Testis (tissue), 3 donors: ENCODE measurements around the gene CXCL3. TPM values are rescaled to one million over a fixed set of nuclear protein-coding genes. Genes with fewer than 3 reads are reported as not detected.

Experiments
- DNase-seq: peaks from one replicate; pipeline ENCODE4 v3.0.0-alpha.2; 2019
- H3K27ac ChIP-seq, 2 donors: fragments of 200-600 bp; sonication (generic); one replicate each; pipeline ENCODE4 v1.5.1; 2019
- H3K27me3 ChIP-seq: fragments of 200-600 bp; sonication (generic); one replicate; pipeline ENCODE4 v1.5.1; 2019
- H3K36me3 ChIP-seq: fragments of 200-600 bp; sonication (generic); one replicate; pipeline ENCODE4 v1.5.1; 2017; ENCODE audit warnings: low read depth; ENCODE audit errors: missing control alignments
- H3K4me1 ChIP-seq: fragments of 200-600 bp; sonication (generic); one replicate; pipeline ENCODE4 v1.5.1; 2019
- H3K4me3 ChIP-seq, 2 donors: fragments of 200-600 bp; sonication (generic); one replicate each; pipeline ENCODE4 v1.5.1; 2017 to 2019
- H3K9me3 ChIP-seq: fragments of 200-600 bp; sonication (generic); one replicate; pipeline ENCODE4 v1.5.1; 2017
- POLR2A ChIP-seq: fragments of 450-650 bp; IDR thresholded peaks from one replicate; pipeline ENCODE4 v1.6.1; 2017; ENCODE audit warnings: antibody characterized with exemption, mild to moderate bottlenecking, moderate library complexity
- WGBS, 2 donors: methylation state at CpG; one replicate each; pipeline ENCODE4 v1.1.5; 2018; 5-methylcytosine and 5-hydroxymethylcytosine counted together
- intact Hi-C: fragments of 100-400 bp; cut with DNase I; formaldehyde crosslinking; loops from one replicate; pipeline ENCODE4 v1.15.1; 2023; ENCODE audit warnings: low total_unique reads
- polyA plus RNA-seq: library from polyadenylated mRNA; stranded (reverse); fragments of 350-450 nt; fragmentation: Illumina TruSeq; extraction: RNeasy Lipid Tissue Mini Kit (QIAGEN cat#74804); gene quantifications from one replicate; pipeline ENCODE4 v1.2.3, GENCODE V29; 2014; ENCODE audit warnings: low read depth, low replicate concordance; ENCODE audit not compliant: insufficient read depth
- total RNA-seq, 2 donors: library from RNA; depleted of rRNA; stranded (reverse); fragments of >200 nt; gene quantifications; one replicate each; pipeline ENCODE4 v1.2.3, GENCODE V29; 2016
- TF ChIP-seq, protein P1 (sequence below), 3 experiments: fragments of 450-650 bp in 2 of 3; fragments of 200-600 bp in 1 of 3; sonication (generic) in 1 of 3; IDR thresholded peaks; one replicate each; pipeline ENCODE4 v1.5.1; 2016 to 2019; ENCODE audit warnings: antibody characterized with exemption in 3 of 3, mild to moderate bottlenecking in 2 of 3, moderate library complexity in 1 of 3

Gene CXCL3
- total and polyA plus RNA-seq, 3 donors from 2014 or later, result 0.68 to 1.1 TPM; not detected in 1

DNA sequence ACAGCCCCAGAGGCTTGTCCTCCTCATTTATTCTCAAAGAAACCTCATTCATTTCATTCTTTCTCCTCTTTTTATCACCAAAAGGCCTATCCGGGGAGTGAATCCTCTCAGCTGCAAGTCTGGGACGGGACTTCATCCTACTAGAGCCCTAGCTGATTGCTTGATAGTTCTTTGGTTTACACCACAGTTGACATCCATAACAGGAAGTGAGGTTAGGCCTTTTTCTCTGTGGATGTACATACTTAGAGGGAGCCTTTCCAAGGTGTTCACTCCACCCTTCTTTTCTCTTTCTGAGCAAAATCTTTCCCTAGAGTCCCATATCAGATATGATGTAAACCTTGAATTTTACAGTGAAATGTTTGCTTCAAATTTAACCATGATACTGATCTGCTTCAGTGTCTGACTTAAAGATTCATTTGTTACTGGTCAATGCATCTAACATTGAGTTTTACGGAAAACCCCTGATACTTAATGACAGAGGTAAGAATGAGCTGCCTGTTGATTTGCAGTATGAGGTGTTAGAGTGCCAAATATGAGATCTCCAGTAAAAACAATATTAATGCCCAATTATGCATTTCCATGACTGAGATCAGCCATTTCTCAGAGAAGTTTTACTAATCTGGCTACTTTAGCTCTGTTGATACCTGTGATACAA, 23.2 kb downstream of the CXCL3 start:
- WGBS, 2 donors, result 88 to 90% methylated on average over 3 of the region's 3 CpGs
- no peaks in the 10 kb centered on the region for H3K4me1 ChIP-seq
- TF ChIP-seq, protein P1, sequence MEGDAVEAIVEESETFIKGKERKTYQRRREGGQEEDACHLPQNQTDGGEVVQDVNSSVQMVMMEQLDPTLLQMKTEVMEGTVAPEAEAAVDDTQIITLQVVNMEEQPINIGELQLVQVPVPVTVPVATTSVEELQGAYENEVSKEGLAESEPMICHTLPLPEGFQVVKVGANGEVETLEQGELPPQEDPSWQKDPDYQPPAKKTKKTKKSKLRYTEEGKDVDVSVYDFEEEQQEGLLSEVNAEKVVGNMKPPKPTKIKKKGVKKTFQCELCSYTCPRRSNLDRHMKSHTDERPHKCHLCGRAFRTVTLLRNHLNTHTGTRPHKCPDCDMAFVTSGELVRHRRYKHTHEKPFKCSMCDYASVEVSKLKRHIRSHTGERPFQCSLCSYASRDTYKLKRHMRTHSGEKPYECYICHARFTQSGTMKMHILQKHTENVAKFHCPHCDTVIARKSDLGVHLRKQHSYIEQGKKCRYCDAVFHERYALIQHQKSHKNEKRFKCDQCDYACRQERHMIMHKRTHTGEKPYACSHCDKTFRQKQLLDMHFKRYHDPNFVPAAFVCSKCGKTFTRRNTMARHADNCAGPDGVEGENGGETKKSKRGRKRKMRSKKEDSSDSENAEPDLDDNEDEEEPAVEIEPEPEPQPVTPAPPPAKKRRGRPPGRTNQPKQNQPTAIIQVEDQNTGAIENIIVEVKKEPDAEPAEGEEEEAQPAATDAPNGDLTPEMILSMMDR (IDR thresholded peaks at IDR 0.05), result no peak
- no peak for DNase-seq
- no peaks in the 10 kb centered on the region for H3K36me3 ChIP-seq
- H3K4me3 ChIP-seq, result no peak overlapping the region
- H3K9me3 ChIP-seq, result no peaks in the 10 kb centered on the region
- no peaks in the 10 kb centered on the region for H3K27me3 ChIP-seq
- intact Hi-C loops, result no loop called here
- H3K27ac ChIP-seq, result no peak overlapping the region

DNA sequence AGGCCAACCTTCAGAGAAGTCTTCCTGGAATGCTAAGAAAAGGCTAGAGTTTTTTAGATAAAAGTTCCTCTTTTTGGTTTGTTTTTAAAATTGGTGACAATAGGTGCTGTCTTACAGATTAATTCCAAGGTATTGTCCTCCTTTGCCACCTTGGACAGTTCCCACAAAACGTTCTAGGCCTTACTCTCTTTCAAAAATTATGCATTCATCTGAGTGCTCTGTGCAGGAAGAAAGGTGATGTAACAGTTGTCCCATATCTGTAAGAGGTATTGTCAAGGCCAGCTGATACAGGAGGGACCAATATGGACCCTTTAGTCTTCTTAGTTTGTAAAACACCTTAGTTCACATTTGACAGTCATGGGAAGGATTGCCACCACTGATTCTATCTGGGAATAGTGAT, 24.2 kb downstream of the CXCL3 start:
- Histone ChIP-seq H3K4me3 (no peak overlapping the region), H3K4me1 (no peaks in the 10 kb centered on the region), H3K9me3 (no peaks in the 10 kb centered on the region), H3K27ac (no peak overlapping the region), H3K27me3 (no peaks in the 10 kb centered on the region), H3K36me3 (no peaks in the 10 kb centered on the region)
- WGBS, 2 donors, result 37 to 47% methylated on average over 1 of the region's 1 CpG
- no peak for DNase-seq
- intact Hi-C loops, result no loop called here
- TF ChIP-seq, protein P1 (IDR thresholded peaks at IDR 0.05), result no peak
- TF ChIP-seq POLR2A, result no peak

DNA sequence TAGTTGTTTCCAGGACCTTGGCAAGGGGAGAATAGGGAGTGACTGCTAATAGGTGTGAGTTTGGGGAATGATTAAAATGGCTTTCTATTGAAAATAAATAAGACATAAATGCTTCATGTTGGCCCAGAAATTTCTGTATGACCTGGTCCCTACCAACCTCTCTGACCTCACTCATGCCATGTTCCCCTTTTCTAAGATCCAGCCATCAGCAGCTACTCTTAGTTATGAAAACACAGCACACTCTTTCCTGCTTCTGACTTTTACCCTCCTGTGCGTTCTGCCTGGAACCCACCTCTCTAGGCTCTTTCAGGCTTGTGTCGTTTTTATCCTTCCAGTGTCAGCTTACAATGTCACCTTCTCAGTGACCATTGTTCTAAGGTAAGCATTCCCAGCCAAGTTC, 25.2 kb downstream of the CXCL3 start:
- Histone ChIP-seq H3K4me1 (no peaks in the 10 kb centered on the region), H3K27me3 (no peaks in the 10 kb centered on the region), H3K36me3 (no peaks in the 10 kb centered on the region), H3K9me3 (no peaks in the 10 kb centered on the region), H3K27ac (no peak overlapping the region), H3K4me3 (no peak overlapping the region)
- DNase-seq, result no peak
- intact Hi-C loops, result no loop called here
- no peak for TF ChIP-seq POLR2A
- TF ChIP-seq, protein P1 (IDR thresholded peaks at IDR 0.05), result no peak
- 68 to 79% methylated on average over 2 of the region's 2 CpGs for WGBS, 2 donors

DNA sequence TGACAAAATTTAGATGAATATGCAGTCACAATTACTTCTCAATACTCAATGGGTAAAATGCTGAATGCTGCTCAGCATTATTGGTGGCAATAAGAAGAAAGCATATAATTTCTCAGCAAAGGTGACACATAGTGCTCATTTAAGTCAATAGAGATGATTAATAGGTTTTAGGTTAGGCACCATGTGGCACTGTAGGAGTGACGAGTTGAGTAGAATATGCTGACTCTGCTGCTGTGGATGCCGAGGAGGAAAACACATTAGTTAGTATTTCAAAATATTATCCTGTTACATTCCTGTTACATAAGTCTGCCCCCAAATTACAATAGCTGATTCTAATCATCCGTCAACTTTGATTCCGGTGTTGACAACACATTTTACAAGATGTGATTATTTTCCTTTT, 26.4 kb downstream of the CXCL3 start:
- intact Hi-C loops, result no loop called here

More for the DNA sequence above, 26.4 kb downstream of the CXCL3 start:
- Histone ChIP-seq H3K27ac (no peak overlapping the region), H3K27me3 (no peaks in the 10 kb centered on the region), H3K36me3 (no peaks in the 10 kb centered on the region), H3K9me3 (no peaks in the 10 kb centered on the region), H3K4me1 (no peaks in the 10 kb centered on the region), H3K4me3 (no peak overlapping the region)
- TF ChIP-seq, protein P1 (IDR thresholded peaks at IDR 0.05), result no peak
- no peak for TF ChIP-seq POLR2A
- WGBS, 2 donors, result 79 to 90% methylated on average over 4 of the region's 4 CpGs
- no peak for DNase-seq
